Measurements from ENCODE around the gene CACNA1F. TPM values are rescaled to one million over a fixed set of nuclear protein-coding genes. Genes with fewer than 3 reads are reported as not detected.

CACNA1F gene
- total RNA-seq, 1 experiment from 2014 or later, result not detected

- intact Hi-C loops (cut with micrococcal nuclease; ENCODE audit: unreplicated experiment), result no loop called here
- CTCF ChIA-PET, result interaction anchor here (0.7 kb wide), 1 partner anchor 407 kb away, joined by 3 read pairs; no protein-coding TSS in a partner anchor
- POLR2A ChIA-PET, result no interaction called here
Observed at GRCh38 chrX:49257846-49258748, 25.0 kb upstream of the CACNA1F start.

GRCh38 chrX:49257074-49257790 is 24.1 kb upstream of the CACNA1F start:
- intact Hi-C loops (cut with micrococcal nuclease; ENCODE audit: unreplicated experiment), result no loop called here
- no peaks in the 10 kb centered on the region for H3K36me3 ChIP-seq (ENCODE audit: control insufficient read depth, insufficient read depth, low read length)
- DNase-seq (ENCODE audit: low read depth, low spot score) (no peak), ATAC-seq (no peak)
- in situ Hi-C loops (cut with HindIII; ENCODE audit: low pct_unique_long_range_greater_than_20kb, low sequenced_read_pairs), result no loop called here
- CTCF ChIA-PET, result interaction anchor here (0.7 kb wide), 1 partner anchor 406 kb away, joined by 3 read pairs; no protein-coding TSS in a partner anchor
- H3K4me1 ChIP-seq (ENCODE audit: control insufficient read depth, insufficient read depth, low read length), result no peaks in the 10 kb centered on the region
- POLR2A ChIA-PET, result no interaction called here
- H3K4me3 ChIP-seq (ENCODE audit: low read depth in 2 of 2, low read length in 2 of 2), result no peak overlapping the region
- H3K27ac ChIP-seq (ENCODE audit: low read length), result no peak overlapping the region
- no TSS peak for BruUV-seq (replicated peaks)
- H3K9me3 ChIP-seq (ENCODE audit: control insufficient read depth, insufficient read depth, low read depth, low read length), result no peaks in the 10 kb centered on the region
- no peak for TF ChIP-seq REST (IDR thresholded peaks at IDR 0.05; ENCODE audit: insufficient read depth in 1 of 2, low read depth in 2 of 2, low read length in 1 of 2)
- TF ChIP-seq TCF7L2 (IDR thresholded peaks at IDR 0.05; ENCODE audit: low read depth, low read length), result no peak
- TF ChIP-seq POLR2AphosphoS5 (IDR thresholded peaks at IDR 0.05; ENCODE audit: low read depth, low read length), result no peak
- TF ChIP-seq SIN3A (IDR thresholded peaks at IDR 0.05; ENCODE audit: borderline replicate concordance, insufficient read depth, low read depth, low read length), result no peak
- TF ChIP-seq CTCF (IDR thresholded peaks at IDR 0.05), result no peak
- no peaks in the 10 kb centered on the region for H3K27me3 ChIP-seq (ENCODE audit: control insufficient read depth, insufficient read depth, low read length)

More at GRCh38 chrX:49257846-49258748, 25.0 kb upstream of the CACNA1F start:
- DNase-seq (ENCODE audit: low read depth, low spot score), result no peak
- Histone ChIP-seq H3K27me3 (ENCODE audit: control insufficient read depth, insufficient read depth, low read length) (no peaks in the 10 kb centered on the region), H3K9me3 (ENCODE audit: control insufficient read depth, insufficient read depth, low read depth, low read length) (no peaks in the 10 kb centered on the region), H3K4me1 (ENCODE audit: control insufficient read depth, insufficient read depth, low read length) (no peaks in the 10 kb centered on the region), H3K4me3 (ENCODE audit: low read depth in 2 of 2, low read length in 2 of 2) (no peak overlapping the region), H3K36me3 (ENCODE audit: control insufficient read depth, insufficient read depth, low read length) (no peaks in the 10 kb centered on the region), H3K27ac (ENCODE audit: low read length) (no peak overlapping the region)
- ATAC-seq, result no peak
- in situ Hi-C loops (cut with HindIII; ENCODE audit: low pct_unique_long_range_greater_than_20kb, low sequenced_read_pairs), result no loop called here
- BruUV-seq (replicated peaks), result no TSS peak
- TF ChIP-seq POLR2AphosphoS5 (IDR thresholded peaks at IDR 0.05; ENCODE audit: low read depth, low read length), result no peak
- TF ChIP-seq CTCF (IDR thresholded peaks at IDR 0.05), result no peak
